Heart left ventricle (tissue), 16 donors: ENCODE measurements around the gene PIP4K2C. TPM values are rescaled to one million over a fixed set of nuclear protein-coding genes. Genes with fewer than 3 reads are reported as not detected.

Experiments
- ATAC-seq, 4 donors: fragments of 200-7000 bp; cut with Tn5 transposase; one replicate each; pipeline ENCODE4 v1.9.1; 2020 to 2022; ENCODE audit warnings: moderate library complexity in 4 of 4, mild to moderate bottlenecking in 3 of 4, moderate number of reproducible peaks in 1 of 4
- DNase-seq, 5 donors: peaks; one replicate each; pipeline ENCODE4 v3.0.0-alpha.2; 2020
- H3K27ac ChIP-seq, 12 donors: fragments of 200-600 bp; sonication (generic) in 4 of 12; one replicate each; pipeline versions ENCODE4 v1.5.0 to v1.8.0; 2016 to 2022; ENCODE audit warnings: mild to moderate bottlenecking in 2 of 12
- H3K27me3 ChIP-seq, 9 donors: fragments of 200-600 bp; sonication (generic) in 2 of 9; one replicate each; pipeline versions ENCODE4 v1.5.1 to v1.8.0; 2016 to 2022; ENCODE audit warnings: mild to moderate bottlenecking in 3 of 9
- H3K36me3 ChIP-seq, 9 donors: fragments of 200-600 bp; sonication (generic) in 2 of 9; one replicate each; pipeline versions ENCODE4 v1.5.0 to v1.8.0; 2018 to 2022; ENCODE audit warnings: mild to moderate bottlenecking in 2 of 9
- H3K4me1 ChIP-seq, 12 donors: fragments of 200-600 bp; sonication (generic) in 4 of 12; one replicate each; pipeline versions ENCODE4 v1.5.0 to v1.8.0; 2016 to 2022; ENCODE audit warnings: mild to moderate bottlenecking in 3 of 12
- H3K4me3 ChIP-seq, 12 donors: fragments of 200-600 bp; sonication (generic) in 4 of 12; one replicate each; pipeline versions ENCODE4 v1.5.0 to v1.8.0; 2017 to 2022; ENCODE audit warnings: mild to moderate bottlenecking in 9 of 12, moderate library complexity in 4 of 12
- H3K9me3 ChIP-seq, 12 donors: fragments of 200-600 bp; sonication (generic) in 4 of 12; one replicate each; pipeline versions ENCODE4 v1.5.0 to v1.8.0; 2016 to 2022; ENCODE audit warnings: mild to moderate bottlenecking in 1 of 12
- CTCF ChIP-seq, 12 donors: fragments of 200-600 bp; sonication (generic) in 4 of 12; IDR thresholded peaks; one replicate each; pipeline versions ENCODE4 v1.5.0 to v1.8.0; 2018 to 2022; ENCODE audit warnings: antibody characterized with exemption in 12 of 12, mild to moderate bottlenecking in 5 of 12
- POLR2A ChIP-seq, 2 donors: fragments of 450-650 bp; IDR thresholded peaks; one replicate each; pipeline ENCODE4 v1.6.1; 2017; ENCODE audit warnings: antibody characterized with exemption in 2 of 2, mild to moderate bottlenecking in 2 of 2, moderate library complexity in 2 of 2
- WGBS, 4 donors: extraction: QIAGEN DNeasy Blood & Tissue Kit in 2 of 4; methylation state at CpG; one replicate each; pipeline versions ENCODE4 v1.1.5 to v1.1.7; 2013 to 2018; 5-methylcytosine and 5-hydroxymethylcytosine counted together
- intact Hi-C, 10 donors: fragments of 100-400 bp; cut with DNase I; formaldehyde crosslinking; loops; one replicate each; pipeline versions ENCODE4 v1.11.1 to v1.14.2; 2022
- polyA plus RNA-seq, 2 donors: library from polyadenylated mRNA; stranded (reverse); fragments of 200-250 nt; gene quantifications; one replicate each; pipeline ENCODE4 v1.2.3, GENCODE V29; 2013
- total RNA-seq, 9 donors: library from RNA; depleted of rRNA in 2 of 9; stranded (reverse); fragments of >200 nt in 2 of 9; fragmentation: NEBNext Ultra II Directional in 3 of 9; extraction: Animal tissue kit (Norgen Biotek cat#: 25700) in 3 of 9; gene quantifications; one replicate each; pipeline versions ENCODE4 v1.1.0 to v1.2.4, GENCODE V29; 2016 to 2023
- donor health status: ischemic (EF 13 %, LVEDD 7.1; RV severe dilation, severe dysfunction).
- donor health status: healthy with polysubstance abuse.
- donor health status: DM: no; HTN: yes; CAD: no.
- donor health status: DM: no; HTN: no; CAD: no.
- donor health status: ischemic (EF 25% LVEDD 6.9; RV normal size, moderate dysfunction).
- donor health status: ischemic (EF 25% LVEDD 5.7; RV mildly dilated, moderate dysfunction).
- donor health status: healthy.
- donor health status: DM: yes; HTN: yes; CAD: no.
- donor health status: ischemic (EF 35%, LVEDD 5.7; RV mildly dilated, moderate dysfunction).
- donor health status: nonischemic (EF 11% LVEDD 7.7; RV severe dilation, severe dysfunction).
- donor health status: DM: yes; HTN: yes; CAD: no.
- donor health status: PGD.
- donor health status: ischemic (EF 29% LVEDD 5.4; RV normal size, mild dysfunction).
- donor health status: nonischemic (EF 23%, LVEDD 6.1; RV moderate dilation, normal function).

Gene PIP4K2C
- total and polyA plus RNA-seq, 11 donors, result 4.6 to 31.0 (median 17.0) TPM

- Histone ChIP-seq H3K36me3 (peaks cover 0 to 8% (median 0%) of the 10 kb centered on the region in 9 donors), H3K4me1 (peaks cover 0 to 45% (median 17%) of the 10 kb centered on the region in 12 donors), H3K27ac (no peak overlapping the region), H3K4me3 (peak overlapping the region; percentile 20 to 66 (median 47)), H3K9me3 (no peaks in the 10 kb centered on the region), H3K27me3 (peaks cover 3 to 66% (median 26%) of the 10 kb centered on the region in 9 donors)
- TF ChIP-seq POLR2A (IDR thresholded peaks at IDR 0.05) (no peak), CTCF (IDR thresholded peaks at IDR 0.05) (no peak)
- WGBS, 4 donors, result 3 to 9% (median 6%) methylated on average over 36 to 42 of the region's 42 CpGs
- ATAC-seq, result peak in 1 of 4 donors; percentile 4
- DNase-seq, result no peak
- intact Hi-C loops, result loop anchor here (1.0 to 10.0 kb wide), 7 partner anchors 22 to 166 kb away; partner anchors contain the start of genes GLI1 (in 2 of the 10) and INHBE (in 2 of the 10)
These were observed 30.0 kb downstream of the PIP4K2C start for GRCh38 chr12:57620936-57621496.

GRCh38 chr12:57621497-57622292, 30.7 kb downstream of the PIP4K2C start:
- no peaks in the 10 kb centered on the region for H3K9me3 ChIP-seq
- H3K4me1 ChIP-seq, result peaks cover 0 to 42% (median 17%) of the 10 kb centered on the region in 12 donors
- TF ChIP-seq POLR2A (IDR thresholded peaks at IDR 0.05) (no peak), CTCF (IDR thresholded peaks at IDR 0.05) (peak; percentile 87 to 98 (median 94))
- DNase-seq (peak in 4 of 5 donors; percentile 56 to 79 (median 73)), ATAC-seq (peak; percentile 65 to 75 (median 70))
- peaks cover 6 to 72% (median 31%) of the 10 kb centered on the region in 9 donors for H3K27me3 ChIP-seq
- H3K4me3 ChIP-seq, result peak overlapping the region; percentile 20 to 66 (median 47)
- no peak overlapping the region for H3K27ac ChIP-seq
- H3K36me3 ChIP-seq, result peaks cover 0 to 10% (median 0%) of the 10 kb centered on the region in 9 donors
- 2% methylated on average over 18 to 49 of the region's 49 CpGs for WGBS, 4 donors
- intact Hi-C loops, result loop anchor here in 9 of 10 donors (1.0 to 10.0 kb wide), 7 partner anchors 23 to 167 kb away; partner anchors contain the start of genes GLI1 (in 2 of the 9) and INHBE (in 2 of the 9)

- 87 to 92% (median 90%) methylated on average over 9 of the region's 9 CpGs for WGBS, 4 donors
- H3K4me3 ChIP-seq, result no peak overlapping the region
- no peak overlapping the region for H3K27ac ChIP-seq
- peaks cover 0 to 48% (median 17%) of the 10 kb centered on the region in 12 donors for H3K4me1 ChIP-seq
- ATAC-seq (no peak), DNase-seq (no peak)
- H3K36me3 ChIP-seq, result peaks cover 0 to 10% (median 0%) of the 10 kb centered on the region in 9 donors
- no peak for TF ChIP-seq CTCF (IDR thresholded peaks at IDR 0.05)
- no peak for TF ChIP-seq POLR2A (IDR thresholded peaks at IDR 0.05)
- peaks cover 6 to 80% (median 35%) of the 10 kb centered on the region in 9 donors for H3K27me3 ChIP-seq
- no peaks in the 10 kb centered on the region for H3K9me3 ChIP-seq
- intact Hi-C loops, result loop anchor here in 5 of 10 donors (1.0 to 10.0 kb wide), 5 partner anchors 39 to 168 kb away; partner anchors contain the start of genes GLI1 (in 2 of the 5) and INHBE (in 2 of the 5)
These were observed 31.6 kb downstream of the PIP4K2C start for GRCh38 chr12:57622293-57623245.
